Measurements from ENCODE around the gene PDLIM7.
A peak's percentile ranks its signal among the peaks of the same experiment; 100 is the strongest.
"Not testable (repeated sequence)": the region's sequence is repeated elsewhere in the genome, so short reads cannot be mapped to it uniquely, and the experiment has no call there.

PDLIM7 gene, protein sequence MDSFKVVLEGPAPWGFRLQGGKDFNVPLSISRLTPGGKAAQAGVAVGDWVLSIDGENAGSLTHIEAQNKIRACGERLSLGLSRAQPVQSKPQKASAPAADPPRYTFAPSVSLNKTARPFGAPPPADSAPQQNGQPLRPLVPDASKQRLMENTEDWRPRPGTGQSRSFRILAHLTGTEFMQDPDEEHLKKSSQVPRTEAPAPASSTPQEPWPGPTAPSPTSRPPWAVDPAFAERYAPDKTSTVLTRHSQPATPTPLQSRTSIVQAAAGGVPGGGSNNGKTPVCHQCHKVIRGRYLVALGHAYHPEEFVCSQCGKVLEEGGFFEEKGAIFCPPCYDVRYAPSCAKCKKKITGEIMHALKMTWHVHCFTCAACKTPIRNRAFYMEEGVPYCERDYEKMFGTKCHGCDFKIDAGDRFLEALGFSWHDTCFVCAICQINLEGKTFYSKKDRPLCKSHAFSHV

DNA sequence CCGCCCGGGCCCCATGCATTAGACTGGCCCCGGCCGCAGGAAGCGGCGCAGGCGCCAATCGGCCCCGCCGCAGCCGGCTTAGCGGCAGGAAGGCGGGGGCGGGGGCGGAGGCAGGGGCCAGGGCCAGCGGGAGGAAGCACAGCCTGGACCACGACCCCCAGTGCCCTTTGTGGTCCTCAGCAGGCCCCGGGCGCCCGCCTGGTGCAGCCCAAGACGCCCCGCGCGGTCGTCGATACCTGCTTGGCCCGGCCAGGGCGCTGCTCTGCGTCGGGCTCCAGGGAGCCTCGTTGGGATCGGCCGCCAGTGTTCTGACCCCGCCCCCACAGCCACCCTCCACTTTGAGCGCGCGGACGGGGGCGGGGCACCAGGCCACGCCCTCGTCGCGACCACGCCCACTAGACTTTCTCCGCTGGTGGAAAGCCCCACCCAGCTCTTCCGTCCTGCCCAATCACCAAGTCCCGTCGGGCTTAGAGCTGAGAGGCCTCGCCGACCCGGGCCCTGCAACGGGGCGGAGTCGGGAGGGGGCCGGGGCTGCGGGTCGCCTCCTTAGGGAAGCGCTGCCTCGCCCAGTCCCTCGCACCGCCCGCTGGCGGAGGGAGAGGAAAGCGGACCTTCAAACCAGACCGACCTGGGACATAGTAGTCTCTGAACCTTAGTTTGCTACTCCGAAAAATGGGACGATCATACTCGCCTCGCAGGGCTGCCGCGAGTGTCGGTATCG, at the start of gene PDLIM7:
Gene PDLIM7 (minus strand): TSS at position 313 of the 721 bp plus-strand sequence. CDS start 1,092 bp downstream, outside the sequence.
- peak; percentile 95 for DNase-seq

DNA sequence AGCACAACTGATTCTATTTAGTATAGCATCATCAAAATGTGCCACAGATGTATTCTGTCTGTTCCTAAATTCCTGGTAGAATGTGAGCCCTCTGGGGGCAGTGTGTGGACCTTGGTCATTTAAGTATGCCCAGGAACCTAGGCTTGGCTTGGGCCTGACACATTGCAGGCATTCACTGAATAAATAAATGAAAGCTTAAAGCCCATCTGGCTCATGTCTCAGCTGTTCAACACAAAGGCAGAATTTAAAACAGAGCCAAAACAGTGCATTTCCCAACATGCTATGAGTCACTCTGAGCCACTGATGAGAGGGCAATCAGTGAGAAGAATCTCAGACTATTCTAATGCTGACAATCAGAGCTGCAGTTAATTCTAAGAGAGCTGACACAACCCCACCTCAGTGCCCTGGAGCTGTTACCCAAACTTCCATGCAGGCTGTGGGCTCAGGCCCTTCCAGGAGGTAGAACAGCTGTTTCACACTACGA, 48.9 kb upstream of the PDLIM7 start:
- DNase-seq: no peak

DNA sequence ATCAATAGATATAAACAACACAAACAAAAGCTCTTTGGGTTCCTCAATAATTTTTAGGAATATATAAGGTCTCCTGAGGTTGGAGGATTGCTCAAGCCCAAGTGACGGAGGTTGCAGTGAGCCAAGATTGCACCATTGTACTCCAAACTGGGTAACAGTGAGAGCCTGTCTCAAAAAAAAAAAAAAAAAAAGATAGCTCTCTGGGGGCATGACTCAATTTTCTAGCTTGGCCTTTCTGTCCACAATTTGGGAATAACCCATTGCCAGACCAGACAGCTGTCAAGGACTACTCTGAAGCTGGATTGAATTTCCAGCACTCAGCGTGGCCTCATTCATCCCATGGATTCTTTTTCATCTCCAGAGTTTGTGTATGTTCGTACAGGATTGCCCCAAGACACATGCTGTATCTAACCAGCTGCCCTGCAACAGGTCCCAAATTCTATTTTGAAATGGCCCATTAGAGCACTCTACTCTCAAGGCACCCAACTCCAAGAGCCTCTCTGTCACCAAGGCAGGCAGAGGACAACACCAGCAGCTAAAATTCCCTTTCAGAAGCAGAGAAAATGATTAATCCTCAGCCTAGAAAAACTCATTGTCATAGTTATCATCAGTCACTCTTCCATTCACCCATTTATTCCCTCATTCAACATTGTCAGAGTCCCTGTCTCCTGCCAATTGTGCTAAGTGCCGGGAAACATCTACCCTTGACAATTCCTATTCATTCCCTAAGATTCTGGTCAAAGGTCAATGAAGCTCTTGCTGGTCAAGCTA, 48.3 kb upstream of the PDLIM7 start:
- no peak for DNase-seq

DNA sequence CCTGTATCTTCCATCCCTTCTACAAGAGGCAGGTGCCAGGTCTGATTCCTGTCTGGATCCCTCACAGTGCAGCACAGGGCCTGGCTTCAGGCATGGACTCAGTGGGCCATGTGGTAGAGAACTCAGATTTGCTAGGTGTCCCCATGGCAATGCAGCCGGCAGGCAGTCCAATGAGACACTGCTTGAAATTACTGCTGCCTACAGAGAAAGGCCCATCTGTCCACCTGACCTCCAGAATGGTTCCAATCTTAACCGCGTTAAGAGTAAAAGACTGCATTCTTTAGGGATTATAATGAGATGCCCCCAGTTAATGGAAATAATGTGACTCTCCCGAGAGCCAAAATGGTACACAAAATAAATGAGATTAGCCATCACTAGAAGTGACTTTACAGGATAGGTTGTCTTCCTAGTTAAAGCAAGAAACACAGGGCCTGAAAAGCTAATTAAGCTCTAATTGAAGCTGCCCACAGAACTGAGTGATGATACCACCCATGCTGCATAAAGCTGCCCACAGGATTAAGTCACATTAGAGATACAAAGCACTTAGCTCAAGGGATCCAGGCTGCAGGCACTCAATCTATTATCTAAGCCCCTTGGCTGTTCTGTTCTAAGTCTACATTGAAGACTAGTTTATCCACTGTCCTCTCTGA, 45.5 kb upstream of the PDLIM7 start:
- DNase-seq: no peak

DNA sequence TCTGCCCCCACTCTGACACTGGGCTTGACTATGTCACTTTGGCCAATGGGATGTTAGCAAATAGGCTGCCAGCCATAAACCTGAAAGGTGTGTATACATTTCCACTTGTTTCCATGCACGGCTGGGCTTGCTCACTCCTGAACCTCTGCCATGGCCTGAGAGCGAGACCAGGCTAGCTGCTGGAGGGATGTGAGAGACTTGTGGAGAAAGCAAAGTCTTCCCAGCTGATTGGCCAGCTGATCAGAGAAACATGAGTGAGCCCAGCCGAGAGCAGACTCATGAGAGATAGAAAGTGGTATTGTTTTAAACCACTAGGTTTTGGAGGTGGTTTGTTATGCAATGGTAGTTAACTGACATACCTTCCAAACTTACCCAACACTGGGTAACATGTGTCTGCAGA, 43.0 kb upstream of the PDLIM7 start:
- no peak for DNase-seq

DNA sequence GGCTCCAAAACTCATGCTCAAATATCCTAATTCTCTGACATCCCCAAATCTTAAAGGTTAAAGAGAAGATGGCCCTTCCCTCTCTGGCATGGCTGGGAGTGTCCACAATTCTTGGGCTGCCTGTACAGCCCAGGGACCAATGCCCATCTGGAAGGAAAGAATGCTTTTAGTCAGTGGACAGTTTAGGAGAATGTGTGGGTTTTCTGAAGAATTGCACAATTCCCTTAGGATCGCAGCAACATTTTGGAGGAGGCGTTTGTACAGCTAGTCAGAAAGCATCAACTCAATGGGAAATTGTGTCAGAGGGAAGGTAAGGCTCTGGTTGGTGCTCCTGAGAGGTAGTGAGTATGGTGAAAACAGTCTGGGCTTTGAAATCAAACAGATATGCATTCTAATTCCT, 42.0 kb upstream of the PDLIM7 start:
- DNase-seq: no peak

DNA sequence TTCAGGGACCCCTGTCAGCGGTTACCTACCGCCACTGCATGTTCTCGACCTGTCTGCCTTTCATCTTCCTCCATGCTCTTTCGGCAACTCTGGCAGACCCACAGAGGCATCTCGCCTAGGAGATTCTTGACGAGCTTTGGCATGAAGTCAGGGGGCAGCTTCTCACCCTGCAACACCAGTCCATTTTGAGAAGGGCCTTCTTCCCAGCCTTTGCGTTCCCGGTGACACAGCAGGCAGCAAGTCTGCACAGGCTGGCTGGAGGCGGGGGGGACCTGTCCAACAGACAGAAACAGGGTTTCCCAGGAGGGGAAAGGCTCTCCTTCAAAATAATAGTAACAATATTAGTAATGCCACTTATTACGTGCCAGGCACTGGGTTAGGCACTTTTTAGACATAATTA, 41.5 kb upstream of the PDLIM7 start:
- no peak for DNase-seq

DNA sequence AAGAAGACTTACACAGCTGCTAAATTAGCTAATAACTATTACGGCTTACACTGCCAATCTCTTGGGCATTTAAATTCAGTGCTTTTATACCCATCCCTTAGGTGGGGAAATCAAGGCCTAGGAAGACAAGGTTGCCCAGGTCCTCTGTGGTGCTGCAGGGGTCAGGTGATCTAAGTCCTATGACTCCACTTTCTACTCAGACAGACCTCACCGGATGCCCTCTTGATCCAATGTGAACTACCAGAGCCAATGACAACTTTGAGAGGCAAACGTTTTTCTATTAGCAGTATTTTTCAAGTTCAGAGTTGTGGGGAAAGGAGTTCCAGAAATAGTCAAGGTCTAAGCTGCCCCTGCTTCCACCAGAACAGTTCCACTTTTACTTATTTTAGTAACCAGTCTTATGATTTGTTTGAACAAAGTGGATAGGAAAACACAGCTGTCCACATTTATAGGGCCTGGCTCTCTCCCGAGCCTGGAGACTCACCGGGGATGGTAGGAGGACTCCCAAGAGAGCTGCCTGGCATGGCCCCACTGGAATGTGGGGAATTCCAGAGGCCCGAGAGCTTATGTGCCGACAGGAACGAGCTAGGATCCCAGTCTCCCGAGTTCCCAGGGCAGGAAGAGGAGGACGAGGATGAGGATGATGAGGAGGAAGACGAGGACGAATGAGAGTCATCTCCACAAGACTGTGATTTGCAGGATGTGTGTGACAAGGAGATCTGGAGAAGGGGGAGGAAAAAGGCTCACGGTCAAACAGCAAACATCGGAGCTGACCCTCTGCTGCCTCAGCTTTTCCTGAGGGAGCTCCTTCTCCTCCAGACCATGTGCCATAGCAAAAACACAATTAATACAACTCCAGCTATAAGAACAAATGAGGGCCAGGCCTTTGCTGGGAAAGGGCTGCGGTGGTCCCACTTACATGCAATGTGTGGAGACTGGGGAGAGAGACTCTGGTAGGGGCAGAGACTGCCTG, 40.3 kb upstream of the PDLIM7 start:
- no peak for DNase-seq

DNA sequence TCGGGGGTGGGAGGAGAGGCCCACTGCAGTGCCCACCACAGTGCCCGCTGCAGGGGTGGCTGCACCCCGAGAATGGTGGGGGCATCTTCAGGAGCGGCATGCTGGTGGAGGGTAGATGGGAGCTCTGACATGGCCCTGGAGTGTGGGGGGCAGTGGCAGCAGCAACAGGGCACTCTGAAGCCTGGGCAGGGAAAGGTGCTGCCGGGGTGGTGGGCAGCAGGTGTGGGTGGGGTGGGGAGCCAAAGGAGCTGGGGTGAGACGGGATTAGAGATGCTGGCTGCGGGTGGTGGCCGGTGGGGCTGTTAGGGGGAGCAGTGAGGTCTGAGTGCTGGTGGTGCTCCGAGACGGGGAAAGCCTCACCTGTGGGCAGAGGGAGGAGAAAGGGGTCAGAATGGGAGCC, 39.0 kb upstream of the PDLIM7 start:
- DNase-seq: no peak

DNA sequence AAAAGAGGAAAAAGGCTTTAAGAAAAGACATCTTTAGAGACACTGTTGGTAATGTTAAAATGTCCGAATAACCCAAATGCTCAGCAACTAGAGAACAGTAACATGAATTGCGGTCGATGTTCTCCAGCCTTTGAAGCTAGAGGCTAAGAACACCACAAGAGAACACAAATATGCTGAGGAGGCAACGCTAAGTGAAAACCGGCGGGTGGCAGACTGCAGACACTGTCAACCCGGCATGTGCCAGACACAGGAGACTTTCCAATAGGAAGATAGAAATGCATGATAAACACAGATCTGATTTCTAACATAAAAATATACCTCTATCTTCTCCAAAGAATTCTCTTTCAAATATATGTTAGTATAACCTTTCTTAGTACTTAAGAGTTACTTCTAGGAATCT, 37.7 kb upstream of the PDLIM7 start:
- no peak for DNase-seq

DNA sequence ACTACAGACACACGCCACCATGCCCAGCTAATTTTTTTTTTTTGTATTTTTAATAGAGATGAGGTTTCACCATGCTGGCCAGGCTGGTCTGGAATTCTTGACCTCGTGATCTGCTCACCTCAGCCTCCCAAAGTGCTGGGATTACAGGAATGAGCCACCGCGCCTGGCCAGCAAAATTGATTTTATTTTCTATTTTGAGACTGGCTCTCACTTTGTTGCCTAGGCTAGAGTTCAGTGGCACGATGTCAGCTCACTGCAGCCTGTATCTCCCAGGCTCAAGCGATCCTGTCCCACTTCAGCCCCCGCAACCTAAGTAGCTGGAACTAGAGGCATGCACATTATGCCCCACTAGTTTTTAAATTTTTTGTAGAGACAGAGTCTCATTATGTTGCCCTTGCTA, 37.0 kb upstream of the PDLIM7 start:
- not testable (repeated sequence) for DNase-seq

DNA sequence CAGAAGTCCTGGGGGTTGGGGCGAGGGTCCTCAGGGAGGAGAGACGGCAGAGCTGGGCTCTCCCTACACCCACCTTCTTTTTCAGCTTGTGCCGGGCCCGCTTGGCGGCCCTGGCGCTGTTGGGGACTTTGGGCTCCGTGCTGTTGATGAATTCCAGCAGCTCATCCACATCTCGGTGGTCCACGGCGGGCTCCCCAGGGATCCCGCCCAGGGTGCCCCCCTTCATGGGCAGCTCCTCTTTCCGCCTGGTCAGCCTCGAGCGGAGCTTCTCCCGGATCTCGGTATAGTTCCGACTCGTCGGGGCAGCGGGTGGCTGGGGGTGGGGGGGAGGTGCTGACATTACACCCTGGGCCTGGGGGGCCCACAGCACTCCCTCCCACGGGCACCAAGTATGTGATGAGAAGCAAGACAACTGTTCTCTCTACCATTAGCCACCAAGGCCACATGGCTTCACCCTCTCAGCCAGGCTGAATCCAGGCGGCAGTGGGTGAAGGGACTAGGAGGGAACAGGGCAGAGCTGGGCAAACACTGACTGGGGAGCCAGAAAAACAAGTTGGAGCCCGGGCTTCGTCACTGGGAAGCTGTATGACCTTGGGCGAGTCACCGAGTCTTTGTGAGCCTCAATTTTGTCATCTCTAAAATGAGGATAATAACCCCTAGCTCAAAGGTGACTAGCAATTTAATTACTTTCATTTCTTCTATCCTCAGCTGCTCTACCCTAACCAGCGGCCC, 34.0 kb upstream of the PDLIM7 start:
- DNase-seq: no peak

DNA sequence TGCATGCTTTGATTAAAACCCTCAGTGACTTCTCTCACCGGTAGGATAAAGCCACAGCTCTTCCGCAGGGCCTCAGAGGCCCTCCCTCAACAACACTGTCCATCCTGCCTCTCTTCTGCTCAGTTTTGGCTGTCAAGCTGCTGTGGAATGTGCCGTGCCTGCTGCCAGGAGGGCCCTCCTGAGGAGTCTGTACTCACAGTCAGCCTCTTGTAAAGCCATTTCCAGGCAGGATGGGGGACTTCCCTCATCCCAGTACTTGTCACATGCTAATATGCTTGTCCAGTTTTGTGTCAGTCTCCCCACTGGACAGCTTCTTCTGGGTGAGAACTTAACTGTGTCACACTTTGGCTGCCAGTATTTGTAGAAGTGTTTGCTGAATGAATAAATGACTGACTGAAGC, 33.2 kb upstream of the PDLIM7 start:
- no peak for DNase-seq

DNA sequence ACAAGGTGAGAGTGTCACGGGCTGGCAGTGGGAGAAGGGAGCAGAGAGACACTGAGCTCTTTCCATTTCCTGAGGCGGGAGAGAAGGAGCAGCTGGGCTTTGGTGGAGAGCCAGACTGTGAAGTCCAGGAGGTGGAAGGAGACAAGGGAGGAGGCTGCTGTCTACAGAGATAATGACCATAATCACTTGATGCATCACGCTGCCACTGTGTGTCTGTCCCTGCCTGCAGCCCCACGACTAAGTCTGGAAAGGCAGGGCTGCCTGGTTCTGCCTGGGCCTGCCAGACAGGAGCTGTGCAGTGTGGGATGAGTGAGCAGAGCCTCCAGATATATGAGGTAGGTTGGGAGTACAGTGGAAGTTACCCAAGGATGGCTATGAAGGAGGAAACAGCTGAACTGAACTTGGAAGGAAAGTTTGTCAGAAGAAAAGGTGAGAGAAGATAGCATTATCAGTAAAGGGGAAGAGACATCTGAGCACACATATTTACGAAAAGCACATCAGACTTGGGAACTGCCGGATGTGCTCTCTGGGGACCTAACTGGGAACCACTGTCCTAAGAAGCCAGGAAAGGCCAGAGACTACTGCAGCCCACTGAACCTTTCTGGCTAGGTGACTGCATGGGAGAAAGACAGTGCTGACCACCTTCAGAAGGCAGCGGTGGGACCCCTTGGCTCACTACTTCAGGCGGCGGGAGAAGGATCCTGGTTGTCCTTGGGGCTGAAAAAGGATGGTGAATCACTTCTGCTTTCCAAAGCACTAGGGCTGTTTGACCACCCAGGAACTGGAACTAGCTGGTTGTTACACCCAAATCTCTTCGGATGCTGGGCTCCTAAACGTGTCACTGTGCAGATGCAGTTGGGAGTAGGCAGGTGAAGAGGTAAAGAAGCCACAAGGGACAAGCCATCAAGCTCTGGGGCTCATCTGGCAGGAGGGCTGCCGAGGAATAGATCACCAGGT, 32.1 kb upstream of the PDLIM7 start:
- DNase-seq: no peak

DNA sequence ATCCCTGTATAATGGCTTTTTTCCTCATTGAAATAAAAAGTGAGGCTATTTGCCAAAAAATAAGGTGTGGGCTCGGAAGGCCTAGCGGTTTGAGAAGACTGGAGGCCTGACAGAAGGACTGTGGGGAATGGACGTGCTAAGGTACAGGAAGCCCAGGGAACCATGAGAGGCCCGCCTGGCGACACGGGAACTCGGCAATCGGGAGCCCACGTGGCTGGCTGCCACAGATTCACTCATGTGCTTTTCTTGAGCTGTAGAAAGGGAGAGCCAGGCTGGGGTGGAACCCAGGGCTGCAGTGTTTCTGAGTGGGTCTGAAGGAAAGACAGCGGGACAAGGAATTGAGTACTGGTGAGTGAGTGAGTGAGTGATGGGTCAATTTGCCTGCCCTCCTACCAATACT, 31.2 kb upstream of the PDLIM7 start:
- no peak for DNase-seq

DNA sequence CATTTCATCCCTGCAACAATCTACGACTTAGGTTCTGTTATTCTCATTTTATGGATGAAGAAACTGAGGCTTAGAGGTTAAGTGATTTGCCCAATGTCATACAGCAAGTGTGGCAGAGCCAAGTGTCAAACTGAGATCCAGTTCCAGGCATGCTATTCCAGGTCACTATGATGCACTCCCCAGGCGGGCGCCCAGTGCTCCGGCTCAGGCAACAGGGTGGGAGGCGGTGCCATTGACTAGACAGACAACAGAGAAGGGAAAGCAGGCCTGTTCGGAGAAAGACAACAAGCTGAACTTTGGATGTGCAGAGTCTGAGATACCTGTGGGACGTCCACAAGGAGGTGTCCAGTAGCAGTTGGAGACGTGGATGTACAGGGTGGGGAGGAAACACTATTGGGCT, 30.2 kb upstream of the PDLIM7 start:
- DNase-seq: no peak

DNA sequence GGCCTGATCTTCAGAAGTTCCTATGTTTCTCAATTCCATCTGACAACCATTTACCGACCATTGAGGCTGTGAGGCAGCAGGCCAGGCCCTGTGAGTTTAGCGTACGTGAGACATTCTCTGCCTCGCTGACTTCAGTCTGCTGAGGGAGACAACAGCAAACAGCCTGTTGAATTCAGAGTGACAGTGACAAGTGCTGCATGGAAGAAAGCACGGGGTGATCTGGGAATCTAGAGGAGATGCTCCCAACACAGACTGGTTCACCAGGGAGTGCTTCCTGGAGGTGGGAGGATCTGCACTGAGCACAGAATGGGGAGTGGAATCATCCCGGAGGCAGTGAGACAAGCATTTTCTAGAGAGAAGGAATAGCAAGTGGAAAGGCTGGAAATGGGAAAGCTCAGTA, 29.4 kb upstream of the PDLIM7 start:
- no peak for DNase-seq

DNA sequence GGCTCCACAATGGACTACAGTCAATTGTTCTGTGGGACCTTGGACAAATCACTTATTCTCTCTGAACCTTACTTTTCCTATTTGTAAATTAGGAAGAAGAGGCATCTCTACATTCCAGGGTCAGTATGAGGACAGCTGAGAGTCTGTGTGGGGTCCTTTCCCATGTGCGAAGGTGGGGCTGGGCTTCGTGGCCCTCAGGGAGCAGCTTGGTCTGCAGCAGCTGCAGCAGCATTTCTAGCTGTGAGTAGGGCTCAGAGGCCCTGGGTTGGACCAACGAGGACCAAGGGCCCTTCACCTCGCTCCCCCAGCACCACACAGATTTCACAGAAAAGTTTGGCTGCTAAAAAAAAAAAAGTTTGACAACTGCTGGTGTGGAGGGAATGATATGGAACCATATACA, 28.8 kb upstream of the PDLIM7 start:
- no peak for DNase-seq

DNA sequence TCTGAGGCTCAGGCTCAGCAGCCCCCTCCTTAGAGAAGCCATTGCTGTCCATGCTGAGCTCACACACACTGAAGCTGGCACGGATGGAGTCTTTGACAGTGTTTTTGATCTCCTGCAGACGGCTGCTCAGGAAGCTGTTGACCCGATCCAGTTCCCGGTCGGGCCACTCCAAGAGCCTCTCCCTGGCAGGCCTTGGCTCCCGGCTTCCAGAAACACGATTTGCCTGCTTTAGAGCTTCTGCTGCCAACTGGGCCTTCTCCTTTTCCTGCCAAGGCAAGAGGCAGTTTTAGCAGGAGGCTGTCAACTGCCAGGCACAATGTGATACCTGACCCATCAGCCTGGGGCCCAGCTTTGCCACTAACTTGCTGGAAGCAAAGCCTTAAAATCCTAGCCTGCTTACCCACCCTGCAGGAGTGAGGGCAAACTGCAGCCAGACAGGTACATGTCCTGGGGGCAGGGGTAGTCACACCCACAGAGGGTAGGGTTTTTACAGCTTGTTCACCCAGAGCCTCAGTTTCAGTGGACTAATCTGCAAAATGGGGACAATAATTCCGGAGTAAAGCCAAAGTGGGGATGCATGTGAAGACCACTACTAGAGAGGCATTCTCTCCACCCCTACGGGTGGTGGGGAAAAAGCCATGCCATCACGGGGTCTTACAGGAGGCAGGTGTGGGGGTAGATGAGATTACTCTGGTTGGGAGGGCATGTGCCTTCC, 27.7 kb upstream of the PDLIM7 start:
- DNase-seq: no peak

Data from NCI-H345 (cell line).